HG03060 (cell line): ENCODE data around the gene BNIP5.

ENCODE experiments used
- ATAC-seq: cut with Tn5 transposase; IDR thresholded peaks from one replicate; pipeline ENCODE4 v1.9.1; 2021; ENCODE audit warnings: low read depth, moderate number of reproducible peaks; ENCODE audit not compliant: unreplicated experiment

BNIP5 gene

DNA sequence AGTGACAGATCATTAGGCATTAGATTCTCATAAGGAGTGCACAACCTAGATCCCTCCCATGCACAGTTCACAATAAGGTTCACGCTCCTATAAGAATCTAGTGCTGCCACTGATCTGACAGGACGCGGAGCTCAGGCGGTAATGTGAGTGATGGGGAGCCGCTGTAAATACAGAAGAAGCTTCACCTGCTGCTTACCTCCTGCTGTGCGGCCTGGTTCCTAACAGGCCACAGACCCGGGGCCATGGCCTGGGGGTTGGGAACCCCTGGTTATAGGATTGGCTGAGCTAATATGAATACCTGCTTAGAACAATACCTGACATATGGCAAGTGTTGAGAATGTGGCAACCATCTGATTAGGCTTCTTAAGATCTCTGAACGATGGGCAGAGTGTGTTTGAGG, 64.5 kb downstream of the BNIP5 start:
- no peak for ATAC-seq

DNA sequence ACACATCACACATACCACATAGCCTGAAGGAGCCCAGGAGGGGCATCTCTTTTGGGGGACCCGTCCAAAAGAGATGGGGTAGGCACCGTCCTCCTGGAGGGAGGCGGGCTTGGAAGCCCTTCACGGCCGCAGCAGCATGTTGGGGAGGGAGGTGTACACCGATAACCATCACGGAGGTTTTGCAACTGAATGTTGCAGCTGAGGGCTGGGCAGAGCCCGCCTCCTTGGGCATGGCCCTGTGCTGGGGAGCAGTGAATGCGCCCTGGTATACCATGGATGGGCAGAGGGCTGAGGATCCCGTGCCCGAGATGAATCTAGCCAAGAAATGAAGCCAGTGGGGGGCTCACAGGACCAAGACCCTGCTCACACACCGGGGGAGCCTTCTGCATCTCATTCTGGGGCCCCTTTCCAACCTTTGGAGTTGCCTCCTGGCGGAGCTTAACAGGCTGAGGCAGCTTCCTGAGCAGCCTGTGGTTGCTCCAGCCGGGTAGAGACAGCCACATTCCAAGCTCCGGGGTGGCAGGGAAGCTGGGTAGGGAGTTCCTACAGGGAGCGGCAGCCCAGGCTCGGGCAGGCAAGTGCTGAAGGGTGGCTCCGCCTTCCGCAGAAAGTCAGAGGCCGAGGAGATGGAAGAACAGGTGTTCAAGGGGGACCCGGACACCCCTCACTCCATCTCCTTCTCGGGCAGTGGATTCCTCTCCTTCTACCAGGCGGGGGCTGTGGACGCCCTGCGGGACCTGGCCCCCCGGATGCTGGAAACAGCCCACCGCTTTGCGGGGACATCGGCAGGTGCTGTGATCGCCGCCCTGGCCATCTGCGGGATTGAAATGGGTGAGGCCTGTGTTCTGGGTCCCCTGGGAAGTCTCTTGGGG, 66.6 kb downstream of the BNIP5 start, which contains the start of gene PNPLA1:
PNPLA1 (plus strand) TSS at position 227 of the 872 bp plus-strand sequence; CDS start at position 627, 400 bp downstream.
- no peak for ATAC-seq

DNA sequence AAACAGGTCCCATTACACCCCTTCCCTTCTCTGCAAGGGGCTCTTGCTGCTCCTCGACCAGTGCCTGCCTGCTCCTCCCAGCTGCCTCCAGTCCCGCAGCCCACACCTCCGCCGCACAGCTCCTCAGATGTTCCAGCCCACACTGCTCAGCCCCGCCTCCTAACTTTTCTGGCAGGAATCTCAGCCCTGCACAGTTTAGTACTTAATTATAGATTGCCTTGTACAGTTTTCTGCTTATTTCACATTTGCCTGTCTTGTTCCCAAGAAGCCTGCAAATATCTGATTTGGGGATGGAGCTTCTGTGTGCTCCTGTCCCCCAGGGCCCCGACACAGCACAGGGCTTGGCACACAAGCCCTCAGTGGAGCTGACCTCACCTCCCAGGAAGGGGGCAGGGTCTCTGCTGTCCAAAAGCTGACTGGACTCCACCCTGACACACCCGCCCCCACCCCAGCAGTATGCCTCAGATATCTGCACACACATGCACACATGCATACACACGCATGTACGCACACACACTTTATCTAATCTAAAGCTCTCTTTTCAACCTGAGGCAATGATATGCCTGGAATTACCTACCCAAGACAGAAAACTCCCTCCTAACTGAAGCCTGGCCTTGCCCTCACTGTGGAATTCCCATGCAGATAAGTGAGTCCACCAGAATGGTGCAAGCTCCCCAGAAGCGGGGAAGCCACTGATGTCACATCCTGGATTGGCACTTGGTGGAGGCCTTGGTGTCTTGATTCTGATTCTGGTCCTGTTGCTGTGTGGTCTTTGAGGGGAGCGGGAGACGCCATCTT, 68.0 kb downstream of the BNIP5 start:
- ATAC-seq: no peak

DNA sequence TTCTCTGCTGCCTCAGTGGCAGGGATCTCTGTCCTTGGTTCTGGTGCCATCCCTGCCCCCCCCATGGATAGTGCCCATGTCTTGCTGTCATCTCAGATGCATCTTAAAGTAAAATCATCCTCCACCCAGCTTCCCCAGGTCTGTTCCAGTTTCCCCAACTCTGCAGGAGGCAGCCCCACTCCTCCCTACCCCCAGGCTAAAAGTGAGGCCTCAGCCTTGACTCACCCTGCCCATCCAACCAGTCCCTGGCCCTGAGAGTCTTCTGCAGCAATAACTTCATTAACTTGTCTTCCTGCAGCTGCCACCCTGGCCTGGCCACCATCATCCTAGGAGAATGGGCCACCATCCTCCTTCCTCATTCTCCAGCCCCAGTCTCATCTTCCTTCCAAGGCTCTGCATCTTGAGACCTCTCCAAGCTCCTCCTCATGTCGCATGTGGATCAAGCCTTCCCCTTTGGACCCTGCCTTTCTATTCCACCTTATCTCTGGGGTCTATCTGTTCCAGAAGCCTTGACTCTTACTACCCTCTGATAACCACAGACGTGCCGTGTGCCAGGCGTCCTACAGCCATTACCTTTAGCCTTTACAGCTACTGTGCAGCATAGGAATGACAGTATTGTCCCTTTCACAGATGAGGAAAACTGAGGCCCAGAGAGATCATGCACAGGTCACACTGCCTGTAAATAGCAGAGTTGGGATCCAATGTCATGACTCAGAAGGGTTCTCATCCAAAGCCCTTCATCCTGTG, 68.8 kb downstream of the BNIP5 start:
- no peak for ATAC-seq

DNA sequence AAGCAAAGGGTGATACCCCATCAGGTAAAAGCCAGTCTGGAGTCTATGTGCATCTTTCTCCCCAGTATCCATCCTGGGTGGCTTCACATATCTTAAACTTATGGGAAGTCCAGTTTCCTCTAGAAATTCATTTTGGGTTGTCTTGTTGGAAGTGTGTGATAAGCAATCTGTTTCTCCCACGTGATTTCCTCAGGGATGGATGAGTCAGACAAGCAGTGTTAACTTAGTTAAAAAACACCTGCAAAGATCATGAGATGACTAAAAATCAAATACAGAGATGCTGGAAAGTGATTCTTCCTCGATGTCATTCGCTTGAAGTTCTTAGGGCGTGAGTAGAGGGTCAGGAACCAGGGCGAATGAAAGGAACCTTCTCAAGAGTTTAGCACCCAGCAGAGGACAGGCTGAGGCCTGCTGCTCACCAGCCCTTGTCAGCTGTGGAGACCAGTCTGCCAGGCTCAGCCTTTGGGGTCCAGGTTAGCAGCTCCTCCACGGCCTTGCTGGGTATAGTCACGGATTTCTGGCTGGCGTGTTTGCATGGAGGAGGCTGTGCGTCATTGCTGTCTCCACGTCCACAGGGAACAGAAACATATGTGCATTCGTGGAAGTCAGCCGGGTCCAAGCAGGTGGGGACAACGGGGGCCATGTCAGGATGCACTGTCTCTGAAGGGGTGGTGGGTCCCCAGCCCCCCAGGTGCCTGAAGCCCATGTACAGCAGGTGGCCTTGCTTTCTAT, 69.6 kb downstream of the BNIP5 start:
- ATAC-seq: no peak
